GM10248 (cell line): ENCODE results near the gene SLK.

Source experiments
- CTCF ChIA-PET: fragments of 300-600 bp; sonication (Branson Sonifier 250); formaldehyde crosslinking; extraction: SDS; loops from one replicate; lab custom pipeline; 2021; ENCODE audit warnings: antibody characterized with exemption; lab: Yijun Ruan, JAX
- POLR2A ChIA-PET: fragments of 350-650 bp; sonication (Branson Sonifier 250); formaldehyde crosslinking; extraction: SDS; loops from one replicate; lab custom pipeline; 2020; ENCODE audit warnings: antibody characterized with exemption; lab: Yijun Ruan, JAX
- DNase-seq: peaks from one replicate; pipeline ENCODE4 v3.0.0; 2012; ENCODE audit errors: extremely low spot score
- TF ChIP-seq, protein P1 (sequence below): IDR thresholded peaks from 2 replicates; pipeline ENCODE4 v1.5.1; 2012; ENCODE audit warnings: mild to moderate bottlenecking, low read depth; ENCODE audit errors: extremely low read depth, missing control alignments, control extremely low read depth

The SLK gene

DNA sequence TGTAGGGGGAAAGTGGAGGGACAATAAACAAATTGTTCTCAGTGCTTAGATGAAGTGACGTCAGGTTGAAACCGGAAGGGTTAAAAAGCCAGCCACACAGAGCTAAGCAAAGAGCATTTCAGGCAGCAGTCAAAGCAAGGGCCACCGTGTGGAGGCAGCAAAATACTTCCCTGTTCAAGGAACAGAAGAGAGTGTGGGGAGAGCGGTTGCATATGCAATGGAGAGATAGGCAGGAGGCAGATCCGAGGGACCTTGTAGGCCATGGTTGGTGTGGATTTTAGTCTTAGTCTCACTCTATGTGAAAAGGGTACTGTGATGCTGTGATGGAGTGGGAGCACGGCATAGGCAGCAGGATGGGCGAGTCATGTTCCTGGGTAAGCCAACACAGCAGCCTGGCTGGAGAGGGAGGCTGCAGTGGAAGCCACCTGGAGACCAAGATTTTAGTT, 45.2 kb upstream of the SLK start:
- CTCF ChIA-PET = interaction anchor here (0.9 to 1.8 kb wide), 8 partner anchors 11 to 209 kb away, joined by 3 to 7 read pairs (median 4); partner anchors contain the start of gene SFR1
- peak; percentile 40 for DNase-seq
- TF ChIP-seq, protein P1, sequence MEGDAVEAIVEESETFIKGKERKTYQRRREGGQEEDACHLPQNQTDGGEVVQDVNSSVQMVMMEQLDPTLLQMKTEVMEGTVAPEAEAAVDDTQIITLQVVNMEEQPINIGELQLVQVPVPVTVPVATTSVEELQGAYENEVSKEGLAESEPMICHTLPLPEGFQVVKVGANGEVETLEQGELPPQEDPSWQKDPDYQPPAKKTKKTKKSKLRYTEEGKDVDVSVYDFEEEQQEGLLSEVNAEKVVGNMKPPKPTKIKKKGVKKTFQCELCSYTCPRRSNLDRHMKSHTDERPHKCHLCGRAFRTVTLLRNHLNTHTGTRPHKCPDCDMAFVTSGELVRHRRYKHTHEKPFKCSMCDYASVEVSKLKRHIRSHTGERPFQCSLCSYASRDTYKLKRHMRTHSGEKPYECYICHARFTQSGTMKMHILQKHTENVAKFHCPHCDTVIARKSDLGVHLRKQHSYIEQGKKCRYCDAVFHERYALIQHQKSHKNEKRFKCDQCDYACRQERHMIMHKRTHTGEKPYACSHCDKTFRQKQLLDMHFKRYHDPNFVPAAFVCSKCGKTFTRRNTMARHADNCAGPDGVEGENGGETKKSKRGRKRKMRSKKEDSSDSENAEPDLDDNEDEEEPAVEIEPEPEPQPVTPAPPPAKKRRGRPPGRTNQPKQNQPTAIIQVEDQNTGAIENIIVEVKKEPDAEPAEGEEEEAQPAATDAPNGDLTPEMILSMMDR = peak; percentile 21
- POLR2A ChIA-PET = no interaction called here

- CTCF ChIA-PET = no interaction called here
Measured at GRCh38 chr10:103922659-103923058, 44.3 kb upstream of the SLK start.

GRCh38 chr10:103923502-103923901, 43.4 kb upstream of the SLK start:
- DNase-seq = no peak

More at GRCh38 chr10:103922659-103923058, 44.3 kb upstream of the SLK start:
- DNase-seq = no peak
- POLR2A ChIA-PET = no interaction called here
- TF ChIP-seq, protein P1 = no peak

GRCh38 chr10:103925591-103925990, 41.3 kb upstream of the SLK start:
- TF ChIP-seq, protein P1 = no peak
- DNase-seq = no peak
- ChIA-PET POLR2A (no interaction called here), CTCF (interaction anchor here (0.8 kb wide), 1 partner anchor 57 kb away, joined by 3 read pairs; no protein-coding TSS in a partner anchor)

More at GRCh38 chr10:103923502-103923901, 43.4 kb upstream of the SLK start:
- ChIA-PET POLR2A (no interaction called here), CTCF (no interaction called here)
- TF ChIP-seq, protein P1 = no peak

- POLR2A ChIA-PET = no interaction called here
- TF ChIP-seq, protein P1 = no peak
- CTCF ChIA-PET = interaction anchor here (0.9 to 1.6 kb wide), 2 partner anchors 12 to 39 kb away, joined by 3 to 4 read pairs; no protein-coding TSS in a partner anchor
- no peak for DNase-seq
Measured at GRCh38 chr10:103926722-103927319, 40.1 kb upstream of the SLK start.

DNA sequence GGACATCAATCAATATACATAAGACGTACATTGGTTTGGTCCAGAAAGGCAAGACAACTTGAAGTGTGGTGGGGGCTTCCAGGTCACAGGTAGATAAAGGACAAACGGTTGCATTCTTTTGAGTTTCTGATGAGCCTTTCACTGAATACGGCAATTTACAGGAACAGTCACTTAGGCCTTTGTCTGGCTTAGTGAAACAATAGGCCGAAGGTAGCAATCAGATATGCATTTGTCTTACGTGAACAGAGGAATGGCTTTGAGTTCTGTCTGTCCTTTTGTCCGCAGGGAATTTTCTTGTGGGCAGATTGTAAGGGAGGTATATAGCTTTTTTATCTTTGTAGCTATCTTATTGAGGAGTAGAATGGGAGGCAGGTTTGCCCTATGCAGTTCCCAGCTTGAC, 38.2 kb upstream of the SLK start:
- no peak for DNase-seq
- TF ChIP-seq, protein P1 = no peak
- ChIA-PET POLR2A (interaction anchor here (0.6 kb wide), 1 partner anchor 267 kb away, joined by 3 read pairs; no protein-coding TSS in a partner anchor), CTCF (interaction anchor here (1.6 to 2.3 kb wide), 3 partner anchors 11 to 41 kb away, joined by 3 to 5 read pairs (median 3); partner anchors contain the start of gene STN1)
